Skeletal muscle tissue (tissue), 4 donors: ENCODE data around the gene PMFBP1. TPM values are rescaled to one million over a fixed set of nuclear protein-coding genes. Genes with fewer than 3 reads are reported as not detected.

ENCODE experiments used
- H3K27ac ChIP-seq: one replicate; pipeline ENCODE4 v1.7.0; 2013; ENCODE audit warnings: mild to moderate bottlenecking, low read depth, low read length, inconsistent platforms
- H3K27me3 ChIP-seq, 3 donors: one replicate each; pipeline ENCODE4 v1.7.0; 2013; ENCODE audit warnings: low read length in 3 of 3; ENCODE audit not compliant: control insufficient read depth in 3 of 3, insufficient read depth in 3 of 3
- H3K36me3 ChIP-seq, 3 donors: one replicate each; pipeline ENCODE4 v1.7.0; 2013; ENCODE audit warnings: low read length in 3 of 3; ENCODE audit not compliant: control insufficient read depth in 3 of 3, insufficient read depth in 3 of 3
- H3K4me1 ChIP-seq, 3 donors: one replicate each; pipeline ENCODE4 v1.7.0; 2013; ENCODE audit warnings: low read length in 3 of 3, mild to moderate bottlenecking in 3 of 3; ENCODE audit not compliant: control insufficient read depth in 3 of 3, insufficient read depth in 3 of 3
- H3K4me3 ChIP-seq, 3 donors: one replicate each; pipeline ENCODE4 v1.7.0; 2013; ENCODE audit warnings: low read length in 3 of 3
- H3K9ac ChIP-seq, 3 donors: one replicate each; pipeline ENCODE4 v1.7.0; 2013; ENCODE audit warnings: low read length in 3 of 3, mild to moderate bottlenecking in 3 of 3, moderate library complexity in 2 of 3, low read depth in 1 of 3
- H3K9me3 ChIP-seq, 3 donors: one replicate each; pipeline ENCODE4 v1.7.0; 2013; ENCODE audit warnings: low read length in 3 of 3; ENCODE audit not compliant: control insufficient read depth in 3 of 3
- total RNA-seq: library from RNA; depleted of rRNA; stranded (reverse); fragments of >200 nt; gene quantifications from one replicate; pipeline ENCODE4 v1.2.3, GENCODE V29; 2014
- donor health status: Osteomylitis.

Gene PMFBP1
- total RNA-seq, 1 donor from 2014 or later, result not detected

- Histone ChIP-seq H3K9me3 (no peaks in the 10 kb centered on the region), H3K36me3 (no peaks in the 10 kb centered on the region), H3K27me3 (peaks cover 0 to 3% (median 0%) of the 10 kb centered on the region in 3 donors), H3K4me3 (no peak overlapping the region), H3K4me1 (no peaks in the 10 kb centered on the region), H3K27ac (no peak overlapping the region), H3K9ac (no peak overlapping the region)
Observed at GRCh38 chr16:72166954-72167561, 4.9 kb downstream of the PMFBP1 start.

DNA sequence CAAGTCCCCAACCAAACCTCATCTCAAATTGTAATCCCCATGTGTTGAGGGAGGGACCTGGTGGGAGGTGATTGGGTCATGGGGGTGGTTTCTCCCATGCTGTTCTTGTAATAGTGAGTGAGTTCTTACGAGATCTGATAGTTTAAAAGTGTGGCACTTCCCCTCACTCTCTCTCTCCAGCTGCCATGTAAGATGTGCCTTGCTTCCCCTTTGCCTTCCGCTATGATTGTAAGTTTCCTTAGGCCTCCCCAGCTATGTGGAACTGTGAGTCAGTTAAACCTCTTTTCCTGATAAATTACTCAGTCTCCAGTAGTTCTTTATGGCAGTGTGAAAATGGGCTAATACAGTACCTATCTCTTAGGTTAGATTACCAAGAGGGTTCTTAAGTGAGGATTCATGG, 5.8 kb downstream of the PMFBP1 start:
- Histone ChIP-seq H3K4me1 (no peaks in the 10 kb centered on the region), H3K9me3 (no peaks in the 10 kb centered on the region), H3K36me3 (no peaks in the 10 kb centered on the region), H3K27ac (no peak overlapping the region), H3K27me3 (peaks cover 0 to 3% (median 0%) of the 10 kb centered on the region in 3 donors), H3K4me3 (no peak overlapping the region), H3K9ac (no peak overlapping the region)

DNA sequence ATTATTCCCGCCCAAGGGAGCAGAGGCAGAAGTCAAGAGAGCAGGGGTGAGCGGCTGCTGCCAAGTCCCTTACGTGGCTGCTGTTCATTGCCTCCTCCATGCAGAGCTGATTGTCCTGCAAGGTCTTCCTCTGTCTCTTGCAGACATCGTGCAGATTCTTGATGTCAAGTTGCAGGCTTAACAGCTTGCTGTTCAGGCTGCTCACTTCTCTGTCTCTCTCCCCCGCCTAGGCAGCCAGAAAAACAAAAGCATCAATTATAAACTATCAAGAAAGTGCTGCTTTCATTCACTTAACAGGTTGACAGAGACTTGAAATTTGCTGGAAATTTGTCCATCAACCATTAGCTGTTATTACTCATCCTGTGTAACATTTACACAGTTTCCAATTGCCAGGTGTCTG, 7.3 kb downstream of the PMFBP1 start:
- Histone ChIP-seq H3K4me1 (no peaks in the 10 kb centered on the region), H3K9me3 (no peaks in the 10 kb centered on the region), H3K9ac (no peak overlapping the region), H3K36me3 (no peaks in the 10 kb centered on the region), H3K27me3 (peaks cover 0 to 3% (median 0%) of the 10 kb centered on the region in 3 donors), H3K27ac (no peak overlapping the region), H3K4me3 (no peak overlapping the region)

DNA sequence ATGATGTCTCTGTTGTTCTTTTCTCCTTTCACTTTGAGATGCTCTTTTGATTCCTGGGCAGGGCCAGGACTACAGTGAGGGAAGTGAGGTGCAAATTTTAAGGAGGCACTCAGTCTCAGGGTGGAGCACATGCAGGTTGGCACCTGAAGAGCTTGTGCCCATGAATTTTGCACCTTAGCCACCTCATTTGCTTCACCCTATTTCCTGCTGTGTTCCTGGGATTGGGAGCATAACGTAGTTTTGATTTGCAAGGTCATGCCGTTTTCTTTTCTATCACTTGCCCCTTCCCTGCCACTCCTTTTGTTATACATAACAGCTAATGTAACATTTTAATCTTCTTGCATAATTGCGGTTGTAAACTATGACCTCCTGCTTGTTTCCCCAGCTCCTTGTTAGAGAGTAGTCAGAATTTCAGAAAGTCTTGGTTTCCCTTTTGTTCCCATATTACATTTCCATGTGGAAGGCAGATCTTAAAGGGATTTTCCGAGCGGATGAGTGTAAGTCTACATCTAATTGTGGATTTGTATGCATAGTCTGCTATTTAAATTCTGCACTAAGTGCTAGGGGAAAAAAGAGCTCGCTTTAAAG, 9.8 kb downstream of the PMFBP1 start:
- Histone ChIP-seq H3K36me3 (no peaks in the 10 kb centered on the region), H3K9me3 (no peaks in the 10 kb centered on the region), H3K27me3 (peaks cover 0 to 3% (median 0%) of the 10 kb centered on the region in 3 donors), H3K9ac (no peak overlapping the region), H3K4me1 (no peaks in the 10 kb centered on the region), H3K4me3 (no peak overlapping the region), H3K27ac (no peak overlapping the region)

DNA sequence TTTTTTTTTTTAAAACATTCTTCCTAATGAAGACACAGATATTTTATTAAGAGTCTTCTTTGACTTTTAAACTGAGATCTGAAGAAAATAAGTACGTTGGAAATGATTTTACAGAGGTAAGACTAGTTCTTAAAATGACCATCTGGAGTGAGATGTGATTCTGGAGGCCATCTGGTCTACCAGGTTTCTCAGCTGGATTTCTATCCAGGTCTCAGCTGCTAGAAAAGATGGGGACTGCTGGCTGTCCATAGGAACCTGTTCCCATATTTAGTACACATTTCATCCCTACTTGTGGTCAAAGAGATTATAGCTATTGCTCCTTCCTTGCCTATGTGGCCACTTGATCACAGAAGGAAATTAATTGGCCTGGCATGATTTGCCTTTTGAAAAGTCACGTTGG, 12.2 kb downstream of the PMFBP1 start:
- Histone ChIP-seq H3K9ac (no peak overlapping the region), H3K36me3 (no peaks in the 10 kb centered on the region), H3K27me3 (peaks cover 0 to 3% (median 0%) of the 10 kb centered on the region in 3 donors), H3K9me3 (no peaks in the 10 kb centered on the region), H3K27ac (no peak overlapping the region), H3K4me1 (no peaks in the 10 kb centered on the region), H3K4me3 (no peak overlapping the region)

- Histone ChIP-seq H3K9me3 (no peaks in the 10 kb centered on the region), H3K27ac (no peak overlapping the region), H3K36me3 (no peaks in the 10 kb centered on the region), H3K27me3 (no peaks in the 10 kb centered on the region), H3K9ac (no peak overlapping the region), H3K4me1 (no peaks in the 10 kb centered on the region), H3K4me3 (no peak overlapping the region)
Observed at GRCh38 chr16:72159386-72159785, 12.6 kb downstream of the PMFBP1 start.

GRCh38 chr16:72149676-72150464, 22.1 kb downstream of the PMFBP1 start:
- Histone ChIP-seq H3K36me3 (no peaks in the 10 kb centered on the region), H3K27me3 (peaks cover 0 to 4% (median 0%) of the 10 kb centered on the region in 3 donors), H3K4me1 (no peaks in the 10 kb centered on the region), H3K4me3 (no peak overlapping the region), H3K9me3 (no peaks in the 10 kb centered on the region), H3K9ac (no peak overlapping the region), H3K27ac (no peak overlapping the region)

GRCh38 chr16:72142476-72142875, 29.5 kb downstream of the PMFBP1 start:
- H3K27ac ChIP-seq, result no peak overlapping the region
- no peak overlapping the region for H3K9ac ChIP-seq
- H3K4me1 ChIP-seq, result no peaks in the 10 kb centered on the region
- peaks cover 0 to 5% (median 2%) of the 10 kb centered on the region in 3 donors for H3K27me3 ChIP-seq
- H3K9me3 ChIP-seq, result no peaks in the 10 kb centered on the region
- no peaks in the 10 kb centered on the region for H3K36me3 ChIP-seq
- no peak overlapping the region for H3K4me3 ChIP-seq

GRCh38 chr16:72139908-72140307, 32.0 kb downstream of the PMFBP1 start:
- Histone ChIP-seq H3K9me3 (no peaks in the 10 kb centered on the region), H3K9ac (no peak overlapping the region), H3K27me3 (peaks cover 0 to 6% (median 2%) of the 10 kb centered on the region in 3 donors), H3K4me1 (no peaks in the 10 kb centered on the region), H3K27ac (no peak overlapping the region), H3K36me3 (no peaks in the 10 kb centered on the region), H3K4me3 (no peak overlapping the region)

DNA sequence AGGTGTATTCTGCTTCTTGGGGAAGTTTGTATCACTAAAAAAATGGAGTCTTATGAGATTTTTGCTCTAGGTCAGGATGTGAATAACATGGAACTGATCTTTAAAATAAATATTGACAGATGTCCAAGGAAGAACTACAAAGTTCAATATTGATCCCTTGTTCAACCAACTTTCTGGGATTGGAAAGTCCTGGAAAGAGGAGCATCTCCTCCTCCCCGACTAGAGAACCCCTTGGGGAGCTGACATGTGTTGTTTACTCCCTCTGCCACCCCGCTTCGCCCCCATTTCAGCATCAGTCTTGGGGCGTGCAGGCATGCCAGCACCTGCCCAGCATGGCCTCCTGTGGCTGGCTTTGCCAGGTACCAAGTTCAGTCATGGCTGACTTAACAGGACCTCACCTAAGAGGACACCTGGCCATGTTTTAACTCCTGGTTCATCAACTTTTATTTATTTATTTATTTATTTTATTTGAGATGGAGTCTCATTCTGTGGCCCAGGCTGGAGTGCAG, 33.8 kb downstream of the PMFBP1 start:
- H3K27ac ChIP-seq, result no peak overlapping the region
- no peaks in the 10 kb centered on the region for H3K36me3 ChIP-seq
- H3K4me3 ChIP-seq, result no peak overlapping the region
- H3K9ac ChIP-seq, result no peak overlapping the region
- no peaks in the 10 kb centered on the region for H3K4me1 ChIP-seq
- H3K9me3 ChIP-seq, result no peaks in the 10 kb centered on the region
- H3K27me3 ChIP-seq, result peaks cover 0 to 6% (median 2%) of the 10 kb centered on the region in 3 donors
